ENCODE measurements around the gene AP1S1. TPM values are rescaled to one million over a fixed set of nuclear protein-coding genes. Genes with fewer than 3 reads are reported as not detected.
A peak's percentile ranks its signal among the peaks of the same experiment; 100 is the strongest.

The AP1S1 gene
- polyA plus RNA-seq, 1 donor (not counting 4 experiments of a cell fraction or from before 2014, with no cell fraction given), result 279 TPM

- dilution Hi-C loops (cut with MboI; ENCODE audit: extremely low pct_ligation_motif_present, low sequenced_read_pairs), result no loop called here
- Histone ChIP-seq H3K27ac (ENCODE audit: control insufficient read depth, insufficient read depth, low read length) (peak overlapping the region; percentile 81), H3K36me3 (ENCODE audit: control insufficient read depth in 2 of 2, extremely low read depth in 1 of 2, insufficient read depth in 2 of 2, low read length in 2 of 2) (peaks cover 23 to 25% of the 10 kb centered on the region in 2 experiments), H3K9me3 (ENCODE audit: control insufficient read depth, low read depth, low read length) (no peaks in the 10 kb centered on the region), H3K9ac (ENCODE audit: control insufficient read depth, extremely low read depth, insufficient read depth, low read length) (peak overlapping the region; percentile 58), H3K9me1 (ENCODE audit: control insufficient read depth, extremely low read depth, insufficient read depth, low read length) (no peaks in the 10 kb centered on the region), H3K4me2 (ENCODE audit: control insufficient read depth, extremely low read depth, insufficient read depth, low read depth, low read length) (peak overlapping the region; percentile 50), H3K4me1 (ENCODE audit: control insufficient read depth, extremely low read depth, insufficient read depth, low read length) (peaks cover 57% of the 10 kb centered on the region), H3K27me3 (ENCODE audit: control insufficient read depth, extremely low read depth, insufficient read depth, low read length) (no peaks in the 10 kb centered on the region), H3K79me2 (ENCODE audit: control insufficient read depth, insufficient read depth, low read length) (no peaks in the 10 kb centered on the region), H2AFZ (ENCODE audit: control insufficient read depth, low read length) (no peak overlapping the region), H3K4me3 (ENCODE audit: control insufficient read depth in 2 of 3, extremely low read depth in 1 of 3, insufficient read depth in 2 of 3, low read depth in 1 of 3, low read length in 3 of 3) (no peak overlapping the region), H4K20me1 (ENCODE audit: control insufficient read depth, extremely low read depth, insufficient read depth, low read length) (peaks cover 3% of the 10 kb centered on the region)
- FAIRE-seq (no peak), DNase-seq (ENCODE audit: low read depth, low spot score) (no peak)
- TF ChIP-seq EZH2 (IDR thresholded peaks at IDR 0.05; ENCODE audit: low read length), result no peak
Measured at GRCh38 chr7:101137651-101138212, 16.5 kb upstream of the AP1S1 start.

DNA sequence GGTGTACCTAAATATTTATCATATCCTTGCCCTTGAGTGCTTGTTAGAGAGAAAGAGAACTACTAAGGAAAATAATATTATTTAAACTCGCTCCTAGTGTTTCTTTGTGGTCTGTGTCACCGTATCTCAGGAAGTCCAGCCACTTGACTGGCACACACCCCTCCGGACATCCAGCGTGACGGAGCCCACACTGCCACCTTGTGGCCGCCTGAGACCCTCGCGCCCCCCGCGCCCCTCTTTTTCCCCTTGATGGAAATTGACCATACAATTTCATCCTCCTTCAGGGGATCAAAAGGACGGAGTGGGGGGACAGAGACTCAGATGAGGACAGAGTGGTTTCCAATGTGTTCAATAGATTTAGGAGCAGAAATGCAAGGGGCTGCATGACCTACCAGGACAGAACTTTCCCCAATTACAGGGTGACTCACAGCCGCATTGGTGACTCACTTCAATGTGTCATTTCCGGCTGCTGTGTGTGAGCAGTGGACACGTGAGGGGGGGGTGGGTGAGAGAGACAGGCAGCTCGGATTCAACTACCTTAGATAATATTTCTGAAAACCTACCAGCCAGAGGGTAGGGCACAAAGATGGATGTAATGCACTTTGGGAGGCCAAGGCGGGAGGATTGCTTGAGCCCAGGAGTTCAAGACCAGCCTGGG lies 15.9 kb upstream of the AP1S1 start:
- Histone ChIP-seq H3K4me3 (ENCODE audit: control insufficient read depth in 2 of 3, extremely low read depth in 1 of 3, insufficient read depth in 2 of 3, low read depth in 1 of 3, low read length in 3 of 3) (peak overlapping the region in 1 of 3 experiments; percentile 19), H3K79me2 (ENCODE audit: control insufficient read depth, insufficient read depth, low read length) (no peaks in the 10 kb centered on the region), H3K9me1 (ENCODE audit: control insufficient read depth, extremely low read depth, insufficient read depth, low read length) (no peaks in the 10 kb centered on the region), H3K9me3 (ENCODE audit: control insufficient read depth, low read depth, low read length) (no peaks in the 10 kb centered on the region), H4K20me1 (ENCODE audit: control insufficient read depth, extremely low read depth, insufficient read depth, low read length) (peaks cover 3% of the 10 kb centered on the region), H3K4me1 (ENCODE audit: control insufficient read depth, extremely low read depth, insufficient read depth, low read length) (peaks cover 57% of the 10 kb centered on the region), H3K27ac (ENCODE audit: control insufficient read depth, insufficient read depth, low read length) (peak overlapping the region; percentile 81), H3K27me3 (ENCODE audit: control insufficient read depth, extremely low read depth, insufficient read depth, low read length) (no peaks in the 10 kb centered on the region), H3K36me3 (ENCODE audit: control insufficient read depth in 2 of 2, extremely low read depth in 1 of 2, insufficient read depth in 2 of 2, low read length in 2 of 2) (peaks cover 22 to 25% of the 10 kb centered on the region in 2 experiments), H2AFZ (ENCODE audit: control insufficient read depth, low read length) (no peak overlapping the region), H3K9ac (ENCODE audit: control insufficient read depth, extremely low read depth, insufficient read depth, low read length) (peak overlapping the region; percentile 58), H3K4me2 (ENCODE audit: control insufficient read depth, extremely low read depth, insufficient read depth, low read depth, low read length) (peak overlapping the region; percentile 50)
- no peak for DNase-seq (ENCODE audit: low read depth, low spot score)
- dilution Hi-C loops (cut with MboI; ENCODE audit: extremely low pct_ligation_motif_present, low sequenced_read_pairs), result no loop called here
- FAIRE-seq, result peak; percentile 58
- peak in 2 of 3 experiments; percentile 38 to 75 for TF ChIP-seq CTCF (optimal IDR thresholded peaks at IDR 0.05 in 1 of 3, IDR thresholded peaks at IDR 0.05 in 1 of 3, conservative IDR thresholded peaks at IDR 0.05 in 1 of 3; ENCODE audit: extremely low read depth in 1 of 3, insufficient read depth in 2 of 3, low read length in 3 of 3)
- TF ChIP-seq EZH2 (IDR thresholded peaks at IDR 0.05; ENCODE audit: low read length), result no peak

Data from keratinocyte (primary cell).